Measurements from ENCODE around the gene VAMP5. TPM values are rescaled to one million over a fixed set of nuclear protein-coding genes. Genes with fewer than 3 reads are reported as not detected.

Gene VAMP5
- total RNA-seq, 4 donors from 2014 or later, result 6.1 to 45.6 (median 17.0) TPM

- H3K9me3 ChIP-seq, result no peaks in the 10 kb centered on the region
- H3K27ac ChIP-seq, result peak overlapping the region; percentile 92 to 95 (median 94)
- H3K27me3 ChIP-seq, result no peaks in the 10 kb centered on the region
- H3K4me3 ChIP-seq, result peak overlapping the region; percentile 82 to 95 (median 90)
- WGBS, 2 donors, result 70 to 78% methylated on average over 2 of the region's 3 CpGs
- TF ChIP-seq CTCF (IDR thresholded peaks at IDR 0.05) (no peak), POLR2A (IDR thresholded peaks at IDR 0.05) (no peak)
- DNase-seq, result no peak
- peaks cover 8 to 45% (median 12%) of the 10 kb centered on the region in 3 donors for H3K36me3 ChIP-seq
- H3K4me1 ChIP-seq, result peaks cover 25 to 70% (median 29%) of the 10 kb centered on the region in 3 donors
- intact Hi-C loops (cut with DNase I), result no loop called here
Observed at GRCh38 chr2:85596486-85597143, 12.4 kb downstream of the VAMP5 start.

- TF ChIP-seq CTCF (IDR thresholded peaks at IDR 0.05), result no peak
- no peak for TF ChIP-seq POLR2A (IDR thresholded peaks at IDR 0.05)
- peaks cover 25 to 69% (median 31%) of the 10 kb centered on the region in 3 donors for H3K4me1 ChIP-seq
- H3K27ac ChIP-seq, result no peak overlapping the region
- DNase-seq, result no peak
- no peak overlapping the region for H3K4me3 ChIP-seq
- 77 to 83% methylated on average over 5 of the region's 5 CpGs for WGBS, 2 donors
- no peaks in the 10 kb centered on the region for H3K9me3 ChIP-seq
- no peaks in the 10 kb centered on the region for H3K27me3 ChIP-seq
- intact Hi-C loops (cut with DNase I), result no loop called here
- H3K36me3 ChIP-seq, result peaks cover 8 to 45% (median 12%) of the 10 kb centered on the region in 3 donors
Observed at GRCh38 chr2:85597241-85597640, 13.0 kb downstream of the VAMP5 start.

- DNase-seq, result no peak
- WGBS, 2 donors, result 69 to 81% methylated on average over 11 to 13 of the region's 14 CpGs
- Histone ChIP-seq H3K4me3 (no peak overlapping the region), H3K9me3 (no peaks in the 10 kb centered on the region), H3K27me3 (no peaks in the 10 kb centered on the region), H3K36me3 (peaks cover 8 to 45% (median 12%) of the 10 kb centered on the region in 3 donors), H3K27ac (no peak overlapping the region), H3K4me1 (peaks cover 30 to 69% (median 33%) of the 10 kb centered on the region in 3 donors)
- TF ChIP-seq CTCF (IDR thresholded peaks at IDR 0.05), result no peak
- intact Hi-C loops (cut with DNase I), result no loop called here
Observed at GRCh38 chr2:85598594-85599340, 14.5 kb downstream of the VAMP5 start.

- Histone ChIP-seq H3K9me3 (no peaks in the 10 kb centered on the region), H3K36me3 (peaks cover 8 to 45% (median 12%) of the 10 kb centered on the region in 3 donors), H3K4me1 (peaks cover 34 to 69% (median 36%) of the 10 kb centered on the region in 3 donors), H3K27ac (no peak overlapping the region), H3K4me3 (no peak overlapping the region), H3K27me3 (no peaks in the 10 kb centered on the region)
- WGBS, 2 donors, result 60 to 72% methylated on average over 8 to 14 of the region's 17 CpGs
- no peak for DNase-seq
- TF ChIP-seq CTCF (IDR thresholded peaks at IDR 0.05) (no peak), POLR2A (IDR thresholded peaks at IDR 0.05) (no peak)
- intact Hi-C loops (cut with DNase I), result no loop called here
Observed at GRCh38 chr2:85599468-85600234, 15.4 kb downstream of the VAMP5 start.
